Measurements from ENCODE around the gene SCIMP.

SCIMP gene

DNA sequence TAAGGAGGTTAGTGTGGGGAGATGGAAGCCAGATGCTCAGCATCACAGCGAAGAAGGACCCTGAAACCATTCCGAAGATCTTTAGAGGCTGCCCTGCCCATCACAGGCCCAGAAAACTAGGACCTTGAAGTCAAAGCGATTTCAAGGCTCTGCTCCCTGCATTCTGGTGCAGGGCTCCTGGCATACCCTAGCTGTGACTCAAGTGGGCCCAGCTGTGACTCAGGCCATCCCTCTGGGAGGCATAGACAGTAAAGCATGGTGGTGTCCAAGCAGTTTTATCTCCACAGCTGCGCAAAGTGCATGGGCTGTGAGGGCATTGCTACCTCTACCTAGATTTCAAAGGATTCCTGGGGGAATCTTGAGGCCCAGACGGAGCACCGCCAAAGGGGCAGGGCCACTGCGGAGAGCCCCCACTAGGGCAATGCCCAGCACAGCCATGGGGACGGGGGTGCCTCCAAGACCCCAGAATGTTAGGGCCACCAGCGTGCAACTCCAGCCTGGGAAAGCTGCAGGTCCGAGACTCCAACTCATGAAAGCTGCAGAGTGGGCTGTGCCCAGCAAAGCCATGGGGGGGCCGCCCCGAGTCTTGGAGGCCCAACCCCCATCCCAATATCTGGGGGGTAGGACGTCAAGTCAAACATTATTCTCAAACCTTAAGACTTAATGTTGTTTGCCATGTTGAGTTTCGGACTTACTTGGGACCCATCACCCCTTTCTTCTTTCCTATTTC is 31.3 kb downstream of the SCIMP start:
- no peak overlapping the region for H3K4me3 ChIP-seq (ENCODE audit: low read depth, low read length)
- TF ChIP-seq, protein P1, sequence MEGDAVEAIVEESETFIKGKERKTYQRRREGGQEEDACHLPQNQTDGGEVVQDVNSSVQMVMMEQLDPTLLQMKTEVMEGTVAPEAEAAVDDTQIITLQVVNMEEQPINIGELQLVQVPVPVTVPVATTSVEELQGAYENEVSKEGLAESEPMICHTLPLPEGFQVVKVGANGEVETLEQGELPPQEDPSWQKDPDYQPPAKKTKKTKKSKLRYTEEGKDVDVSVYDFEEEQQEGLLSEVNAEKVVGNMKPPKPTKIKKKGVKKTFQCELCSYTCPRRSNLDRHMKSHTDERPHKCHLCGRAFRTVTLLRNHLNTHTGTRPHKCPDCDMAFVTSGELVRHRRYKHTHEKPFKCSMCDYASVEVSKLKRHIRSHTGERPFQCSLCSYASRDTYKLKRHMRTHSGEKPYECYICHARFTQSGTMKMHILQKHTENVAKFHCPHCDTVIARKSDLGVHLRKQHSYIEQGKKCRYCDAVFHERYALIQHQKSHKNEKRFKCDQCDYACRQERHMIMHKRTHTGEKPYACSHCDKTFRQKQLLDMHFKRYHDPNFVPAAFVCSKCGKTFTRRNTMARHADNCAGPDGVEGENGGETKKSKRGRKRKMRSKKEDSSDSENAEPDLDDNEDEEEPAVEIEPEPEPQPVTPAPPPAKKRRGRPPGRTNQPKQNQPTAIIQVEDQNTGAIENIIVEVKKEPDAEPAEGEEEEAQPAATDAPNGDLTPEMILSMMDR (IDR thresholded peaks at IDR 0.05; ENCODE audit: borderline replicate concordance, insufficient read depth, low read depth, low read length) = no peak

DNA sequence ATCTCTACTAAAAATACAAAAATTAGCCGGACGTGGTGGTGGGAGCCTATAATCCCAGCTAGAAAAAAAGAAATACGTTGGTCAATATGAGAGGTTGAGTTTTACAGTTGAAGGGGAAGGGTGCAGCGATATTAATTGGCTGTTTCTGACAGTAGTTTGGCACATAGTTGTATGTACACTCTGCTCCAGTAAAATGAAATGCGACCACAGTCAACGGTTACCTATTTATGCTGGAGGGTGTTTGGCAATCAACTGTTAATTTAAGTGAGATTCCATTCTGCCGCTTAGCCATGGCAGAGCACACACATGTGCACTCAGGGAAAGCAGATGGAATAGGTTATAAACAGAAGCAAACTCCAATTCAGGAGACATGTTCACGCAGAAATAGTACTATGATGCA is 33.6 kb downstream of the SCIMP start:
- TF ChIP-seq, protein P1 (IDR thresholded peaks at IDR 0.05; ENCODE audit: borderline replicate concordance, insufficient read depth, low read depth, low read length) = no peak
- no peak overlapping the region for H3K4me3 ChIP-seq (ENCODE audit: low read depth, low read length)

- H3K4me3 ChIP-seq (ENCODE audit: low read depth, low read length) = no peak overlapping the region
- TF ChIP-seq, protein P1 (IDR thresholded peaks at IDR 0.05; ENCODE audit: borderline replicate concordance, insufficient read depth, low read depth, low read length) = no peak
Observed at GRCh38 chr17:5200360-5200759, 34.3 kb downstream of the SCIMP start.

GRCh38 chr17:5198472-5198871 is 36.2 kb downstream of the SCIMP start:
- TF ChIP-seq, protein P1 (IDR thresholded peaks at IDR 0.05; ENCODE audit: borderline replicate concordance, insufficient read depth, low read depth, low read length) = peak; percentile 14; the same call in 1 of the 2 replicates
- H3K4me3 ChIP-seq (ENCODE audit: low read depth, low read length) = no peak overlapping the region

- no peak overlapping the region for H3K4me3 ChIP-seq (ENCODE audit: low read depth, low read length)
- TF ChIP-seq, protein P1 (IDR thresholded peaks at IDR 0.05; ENCODE audit: borderline replicate concordance, insufficient read depth, low read depth, low read length) = no peak
Observed at GRCh38 chr17:5194346-5194745, 40.3 kb downstream of the SCIMP start.

- TF ChIP-seq, protein P1 (IDR thresholded peaks at IDR 0.05; ENCODE audit: borderline replicate concordance, insufficient read depth, low read depth, low read length) = peak; percentile 87
- H3K4me3 ChIP-seq (ENCODE audit: low read depth, low read length) = peak within 1 kb of the TSS; percentile 95
Observed at GRCh38 chr17:5191541-5192417, 42.9 kb downstream of the SCIMP start, which contains the start of gene ZNF594. Gene ZNF594, minus strand, starts transcription at chr17:5191868. Its CDS starts 7,612 bp downstream, at chr17:5184256.
